ENCODE measurements around the gene TRIP13.

TRIP13 gene

DNA sequence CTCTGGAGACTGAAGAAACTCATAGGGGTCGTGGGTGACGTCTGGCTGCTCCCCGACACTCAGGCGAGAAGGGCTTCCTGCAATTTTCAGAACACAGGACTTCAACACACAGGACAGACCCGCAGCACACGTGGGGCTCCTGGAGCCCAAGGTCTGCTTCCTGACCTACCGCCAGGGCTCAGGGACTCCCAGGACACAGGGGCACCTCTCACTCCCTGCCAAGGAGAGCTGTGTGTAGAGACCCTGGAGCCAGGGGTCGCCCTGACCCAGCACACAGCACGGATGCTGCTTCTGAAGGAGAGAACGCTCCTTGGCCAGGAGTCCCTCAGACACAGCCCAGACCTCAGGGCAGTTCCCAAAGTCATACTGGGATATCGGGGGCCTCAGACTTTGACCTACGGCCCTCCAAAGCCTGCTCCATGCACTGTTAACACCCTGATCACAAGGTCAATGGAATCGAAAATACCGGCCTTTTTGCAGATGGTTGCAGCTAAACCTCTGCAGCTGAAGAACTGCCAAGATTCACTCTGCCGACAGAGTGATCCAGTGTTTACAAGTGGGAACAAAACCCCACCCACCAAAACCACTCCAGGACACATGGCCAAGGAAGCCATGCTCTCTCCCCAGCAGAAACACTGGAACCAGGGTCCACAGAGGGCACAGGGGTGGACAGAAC, 28.1 kb upstream of the TRIP13 start:
- no peaks in the 10 kb centered on the region for H3K79me2 ChIP-seq (ENCODE audit: control insufficient read depth, insufficient read depth, low read length, unreplicated experiment)
- no peaks in the 10 kb centered on the region for H3K4me1 ChIP-seq (ENCODE audit: control insufficient read depth, insufficient read depth, low read length, unreplicated experiment)
- H3K4me3 ChIP-seq (ENCODE audit: low read depth, low read length): no peak overlapping the region
- H2AFZ ChIP-seq (ENCODE audit: low read length, unreplicated experiment): no peak overlapping the region
- no peak overlapping the region for H3K27ac ChIP-seq (ENCODE audit: low read depth, low read length)
- peaks cover 19% of the 10 kb centered on the region; the same call in 1 of the 2 replicates for H3K36me3 ChIP-seq (ENCODE audit: insufficient read depth, low read length)
- no peaks in the 10 kb centered on the region for H3K27me3 ChIP-seq (ENCODE audit: insufficient read depth, low read length)

DNA sequence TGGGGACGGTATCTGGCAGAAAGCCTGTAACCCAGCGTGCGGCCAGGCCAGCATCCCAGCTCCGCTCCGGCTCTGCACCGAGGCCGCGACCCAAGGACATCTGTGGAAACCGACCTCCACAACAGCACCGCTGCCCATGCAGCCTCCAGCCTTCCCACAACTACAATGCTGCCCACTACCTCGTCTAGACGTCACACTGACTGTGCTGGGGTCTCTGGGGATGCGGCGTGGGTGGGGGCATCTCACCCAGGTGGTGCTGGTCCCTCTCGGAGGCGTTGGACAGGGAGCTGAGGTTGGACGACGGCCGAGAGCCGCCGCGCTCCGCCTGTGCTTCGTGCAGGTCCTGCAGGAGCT, 27.5 kb upstream of the TRIP13 start:
- Histone ChIP-seq H2AFZ (ENCODE audit: low read length, unreplicated experiment) (no peak overlapping the region), H3K27ac (ENCODE audit: low read depth, low read length) (no peak overlapping the region), H3K36me3 (ENCODE audit: insufficient read depth, low read length) (peaks cover 24% of the 10 kb centered on the region; the same call in 1 of the 2 replicates), H3K27me3 (ENCODE audit: insufficient read depth, low read length) (no peaks in the 10 kb centered on the region), H3K4me3 (ENCODE audit: low read depth, low read length) (no peak overlapping the region), H3K4me1 (ENCODE audit: control insufficient read depth, insufficient read depth, low read length, unreplicated experiment) (no peaks in the 10 kb centered on the region), H3K79me2 (ENCODE audit: control insufficient read depth, insufficient read depth, low read length, unreplicated experiment) (no peaks in the 10 kb centered on the region)

DNA sequence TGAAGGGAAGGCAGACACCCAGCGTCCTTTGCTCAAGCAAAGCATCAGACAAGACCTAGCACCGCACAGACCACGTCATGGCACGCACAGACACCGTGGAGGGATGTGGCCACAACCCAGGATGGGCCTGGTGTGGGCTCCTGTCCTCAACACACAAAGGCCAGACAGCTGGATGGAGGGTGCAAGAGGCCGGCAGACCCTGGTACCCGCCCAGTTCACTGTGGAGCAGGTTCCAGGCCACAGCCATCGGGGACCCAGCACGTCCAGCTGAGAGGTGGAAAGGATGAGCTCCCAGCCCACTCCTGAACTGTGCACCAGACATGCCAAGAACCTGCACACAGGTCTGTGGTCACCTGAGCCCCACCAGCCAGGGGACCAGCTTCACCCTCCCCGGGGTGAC, 26.9 kb upstream of the TRIP13 start:
- Histone ChIP-seq H3K4me3 (ENCODE audit: low read depth, low read length) (no peak overlapping the region), H3K4me1 (ENCODE audit: control insufficient read depth, insufficient read depth, low read length, unreplicated experiment) (no peaks in the 10 kb centered on the region), H3K79me2 (ENCODE audit: control insufficient read depth, insufficient read depth, low read length, unreplicated experiment) (no peaks in the 10 kb centered on the region), H2AFZ (ENCODE audit: low read length, unreplicated experiment) (no peak overlapping the region), H3K36me3 (ENCODE audit: insufficient read depth, low read length) (peaks cover 29% of the 10 kb centered on the region; the same call in 1 of the 2 replicates), H3K27ac (ENCODE audit: low read depth, low read length) (no peak overlapping the region), H3K27me3 (ENCODE audit: insufficient read depth, low read length) (no peaks in the 10 kb centered on the region)

DNA sequence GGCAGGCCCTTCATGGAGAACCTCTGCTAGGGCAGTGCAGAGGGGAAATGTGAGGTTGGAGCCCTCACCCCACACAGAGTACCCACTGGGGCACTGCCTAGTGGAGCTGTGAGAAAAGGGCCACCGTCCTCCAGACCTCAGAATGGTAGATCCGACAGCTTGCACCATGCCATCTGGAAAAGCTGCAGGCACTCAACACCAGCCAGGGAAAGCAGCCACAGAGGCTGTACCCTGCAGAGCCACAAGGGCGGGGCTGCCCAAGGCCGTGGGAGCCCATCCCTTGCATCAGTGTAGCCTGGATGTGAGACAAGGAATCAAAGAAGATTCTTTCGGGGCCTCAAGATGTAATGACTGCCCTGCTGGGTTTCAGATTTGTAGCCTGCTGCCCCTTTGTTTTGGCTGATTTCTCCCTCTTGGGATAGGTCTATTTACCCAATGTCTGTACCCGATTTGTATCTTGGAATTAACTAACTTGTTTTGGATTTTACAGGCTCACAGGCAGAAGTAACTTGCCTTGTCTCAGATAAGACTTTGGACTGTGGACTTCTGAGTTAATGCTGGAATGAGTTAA, 25.3 kb upstream of the TRIP13 start:
- Histone ChIP-seq H3K27me3 (ENCODE audit: insufficient read depth, low read length) (no peaks in the 10 kb centered on the region), H3K4me1 (ENCODE audit: control insufficient read depth, insufficient read depth, low read length, unreplicated experiment) (no peaks in the 10 kb centered on the region), H3K36me3 (ENCODE audit: insufficient read depth, low read length) (peaks cover 35% of the 10 kb centered on the region; the same call in 1 of the 2 replicates), H2AFZ (ENCODE audit: low read length, unreplicated experiment) (no peak overlapping the region), H3K4me3 (ENCODE audit: low read depth, low read length) (no peak overlapping the region), H3K27ac (ENCODE audit: low read depth, low read length) (no peak overlapping the region), H3K79me2 (ENCODE audit: control insufficient read depth, insufficient read depth, low read length, unreplicated experiment) (no peaks in the 10 kb centered on the region)

DNA sequence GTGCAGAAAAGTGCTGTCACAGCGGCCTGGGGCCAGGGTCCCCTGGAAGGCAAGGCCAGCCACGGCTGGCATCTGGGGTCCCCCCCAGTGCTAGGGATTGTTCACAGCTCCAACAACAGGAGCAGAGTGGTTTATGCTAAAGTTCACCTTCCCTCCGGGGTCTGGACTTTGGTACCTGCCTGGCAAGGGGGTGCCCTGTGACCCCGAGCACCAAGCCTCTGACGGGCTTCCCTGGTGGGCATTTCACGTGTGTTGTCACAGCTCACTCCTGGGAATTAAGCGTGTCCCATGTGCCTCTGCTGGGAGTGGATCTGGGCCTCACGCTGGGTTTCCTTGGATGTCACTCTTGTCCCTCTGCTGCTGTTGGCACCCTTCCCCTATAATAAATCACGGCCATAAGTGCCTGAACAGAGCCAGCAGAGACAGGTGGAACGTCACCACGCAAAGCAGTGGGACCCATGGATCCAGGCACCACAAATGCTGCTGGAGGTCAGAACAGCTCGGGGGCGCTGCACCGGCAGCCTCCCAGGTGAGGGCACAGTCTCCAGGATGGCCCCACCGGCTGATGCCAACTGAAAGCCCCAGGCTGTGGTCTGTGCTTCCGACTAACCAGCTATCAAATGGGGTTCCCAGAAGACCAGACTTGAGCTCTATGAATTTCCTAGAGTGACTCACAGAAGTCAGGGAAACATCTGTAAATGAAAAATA, 24.1 kb upstream of the TRIP13 start:
- Histone ChIP-seq H3K27me3 (ENCODE audit: insufficient read depth, low read length) (no peaks in the 10 kb centered on the region), H3K4me1 (ENCODE audit: control insufficient read depth, insufficient read depth, low read length, unreplicated experiment) (no peaks in the 10 kb centered on the region), H3K36me3 (ENCODE audit: insufficient read depth, low read length) (peaks cover 35% of the 10 kb centered on the region; the same call in 1 of the 2 replicates), H2AFZ (ENCODE audit: low read length, unreplicated experiment) (no peak overlapping the region), H3K27ac (ENCODE audit: low read depth, low read length) (no peak overlapping the region), H3K4me3 (ENCODE audit: low read depth, low read length) (no peak overlapping the region), H3K79me2 (ENCODE audit: control insufficient read depth, insufficient read depth, low read length, unreplicated experiment) (peaks cover 3% of the 10 kb centered on the region)

DNA sequence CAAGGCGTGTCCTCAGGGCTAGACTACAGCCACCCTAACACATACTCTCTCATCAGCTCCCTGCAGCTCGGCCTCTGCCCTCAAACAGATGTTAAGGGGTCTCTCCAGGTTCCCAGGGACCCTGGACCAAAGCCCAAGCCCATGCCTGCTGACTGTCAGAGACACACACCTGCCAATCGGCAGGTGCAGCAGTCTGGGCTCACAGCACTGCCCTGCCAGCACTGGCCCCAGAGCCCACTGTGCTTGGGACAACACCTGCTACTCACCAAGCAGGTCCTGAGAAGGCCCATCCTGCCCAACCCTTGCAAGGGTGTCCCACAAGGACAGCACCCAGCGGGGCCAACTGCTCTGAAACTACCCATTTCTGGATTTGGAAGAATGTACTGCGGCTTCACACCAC, 21.7 kb upstream of the TRIP13 start:
- H3K4me1 ChIP-seq (ENCODE audit: control insufficient read depth, insufficient read depth, low read length, unreplicated experiment): no peaks in the 10 kb centered on the region
- no peak overlapping the region for H2AFZ ChIP-seq (ENCODE audit: low read length, unreplicated experiment)
- H3K36me3 ChIP-seq (ENCODE audit: insufficient read depth, low read length): peaks cover 39% of the 10 kb centered on the region
- H3K27me3 ChIP-seq (ENCODE audit: insufficient read depth, low read length): no peaks in the 10 kb centered on the region
- no peak overlapping the region for H3K4me3 ChIP-seq (ENCODE audit: low read depth, low read length)
- peaks cover 3% of the 10 kb centered on the region for H3K79me2 ChIP-seq (ENCODE audit: control insufficient read depth, insufficient read depth, low read length, unreplicated experiment)
- H3K27ac ChIP-seq (ENCODE audit: low read depth, low read length): no peak overlapping the region

DNA sequence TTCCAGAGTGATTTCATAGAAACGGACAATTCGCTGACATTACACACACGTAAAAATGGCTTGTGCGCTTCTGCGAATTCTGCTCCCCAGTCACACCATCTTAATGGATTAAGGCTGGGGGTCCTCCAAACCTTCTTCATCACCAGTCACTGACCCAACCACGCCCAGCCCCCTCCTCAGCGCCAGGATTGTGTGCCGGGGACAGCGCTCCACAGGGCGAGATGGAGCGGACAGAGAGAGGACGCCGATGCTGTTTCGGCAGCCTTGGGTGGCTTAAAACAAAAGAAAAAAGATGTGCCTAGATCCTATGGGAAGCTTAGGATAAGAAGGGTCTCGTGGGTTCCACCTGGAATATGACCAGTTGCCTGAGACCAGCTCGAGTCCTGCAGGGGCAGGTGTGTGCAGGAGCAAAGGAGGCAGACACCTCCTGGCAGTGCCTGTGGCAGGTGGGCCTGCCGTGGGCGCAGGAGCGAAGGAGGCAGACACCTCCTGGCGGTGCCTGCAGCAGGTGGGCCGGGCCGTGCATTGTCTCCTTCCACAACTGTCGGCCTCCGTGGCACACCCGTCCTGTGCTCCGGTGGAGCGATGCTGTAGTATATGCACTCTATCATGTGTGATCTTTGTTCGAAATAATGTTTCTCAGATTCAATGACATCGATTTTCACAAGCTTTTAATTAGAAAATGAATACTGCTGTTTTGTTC, 20.9 kb upstream of the TRIP13 start:
- Histone ChIP-seq H2AFZ (ENCODE audit: low read length, unreplicated experiment) (no peak overlapping the region), H3K27me3 (ENCODE audit: insufficient read depth, low read length) (no peaks in the 10 kb centered on the region), H3K79me2 (ENCODE audit: control insufficient read depth, insufficient read depth, low read length, unreplicated experiment) (peaks cover 3% of the 10 kb centered on the region), H3K4me3 (ENCODE audit: low read depth, low read length) (no peak overlapping the region), H3K4me1 (ENCODE audit: control insufficient read depth, insufficient read depth, low read length, unreplicated experiment) (no peaks in the 10 kb centered on the region), H3K27ac (ENCODE audit: low read depth, low read length) (no peak overlapping the region), H3K36me3 (ENCODE audit: insufficient read depth, low read length) (peaks cover 39% of the 10 kb centered on the region)

DNA sequence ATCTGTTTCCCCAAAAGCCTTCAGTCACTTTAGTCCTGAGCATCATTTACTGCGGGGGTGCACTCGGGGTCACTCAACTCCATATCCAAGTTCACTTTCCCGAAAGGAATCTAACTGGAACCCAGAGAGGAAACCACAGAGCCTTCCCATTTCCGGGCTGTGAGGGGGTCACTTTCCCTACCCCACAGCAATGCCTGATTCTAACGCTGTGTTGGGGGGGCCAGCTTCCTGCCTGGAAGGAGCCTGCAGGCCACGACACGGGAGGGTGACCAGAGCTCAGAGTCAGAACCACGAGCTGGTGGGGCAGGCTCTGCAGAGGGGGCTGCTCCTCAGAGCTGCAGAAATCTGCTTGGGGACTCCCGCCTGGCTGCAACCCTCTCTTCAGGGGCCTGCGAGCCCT, 20.4 kb upstream of the TRIP13 start:
- peaks cover 3% of the 10 kb centered on the region for H3K79me2 ChIP-seq (ENCODE audit: control insufficient read depth, insufficient read depth, low read length, unreplicated experiment)
- H3K36me3 ChIP-seq (ENCODE audit: insufficient read depth, low read length): peaks cover 36% of the 10 kb centered on the region
- no peaks in the 10 kb centered on the region for H3K4me1 ChIP-seq (ENCODE audit: control insufficient read depth, insufficient read depth, low read length, unreplicated experiment)
- H2AFZ ChIP-seq (ENCODE audit: low read length, unreplicated experiment): no peak overlapping the region
- no peak overlapping the region for H3K27ac ChIP-seq (ENCODE audit: low read depth, low read length)
- no peaks in the 10 kb centered on the region for H3K27me3 ChIP-seq (ENCODE audit: insufficient read depth, low read length)
- H3K4me3 ChIP-seq (ENCODE audit: low read depth, low read length): no peak overlapping the region

DNA sequence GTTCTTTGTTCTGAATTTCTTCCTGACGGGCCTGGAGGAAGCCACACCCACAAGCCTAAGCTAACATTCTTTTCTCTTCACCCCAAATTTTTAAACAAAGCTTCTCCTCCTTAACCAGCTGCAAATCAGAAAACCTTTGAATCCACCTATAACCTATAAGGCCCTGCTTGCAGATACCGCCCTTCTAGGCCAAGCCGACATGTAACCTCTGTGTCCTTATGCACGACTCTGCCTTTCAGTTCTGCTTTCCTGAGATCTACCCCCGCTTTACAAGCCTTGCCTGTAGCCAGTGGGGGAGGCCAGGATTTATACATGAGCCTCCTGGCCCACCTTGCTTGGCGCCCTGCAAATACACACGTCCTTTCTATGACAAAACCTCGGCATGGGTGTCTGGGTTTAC, 19.4 kb upstream of the TRIP13 start:
- Histone ChIP-seq H3K4me3 (ENCODE audit: low read depth, low read length) (no peak overlapping the region), H3K79me2 (ENCODE audit: control insufficient read depth, insufficient read depth, low read length, unreplicated experiment) (peaks cover 3% of the 10 kb centered on the region), H3K36me3 (ENCODE audit: insufficient read depth, low read length) (peaks cover 36% of the 10 kb centered on the region), H3K27ac (ENCODE audit: low read depth, low read length) (no peak overlapping the region), H3K4me1 (ENCODE audit: control insufficient read depth, insufficient read depth, low read length, unreplicated experiment) (no peaks in the 10 kb centered on the region), H2AFZ (ENCODE audit: low read length, unreplicated experiment) (no peak overlapping the region), H3K27me3 (ENCODE audit: insufficient read depth, low read length) (no peaks in the 10 kb centered on the region)

DNA sequence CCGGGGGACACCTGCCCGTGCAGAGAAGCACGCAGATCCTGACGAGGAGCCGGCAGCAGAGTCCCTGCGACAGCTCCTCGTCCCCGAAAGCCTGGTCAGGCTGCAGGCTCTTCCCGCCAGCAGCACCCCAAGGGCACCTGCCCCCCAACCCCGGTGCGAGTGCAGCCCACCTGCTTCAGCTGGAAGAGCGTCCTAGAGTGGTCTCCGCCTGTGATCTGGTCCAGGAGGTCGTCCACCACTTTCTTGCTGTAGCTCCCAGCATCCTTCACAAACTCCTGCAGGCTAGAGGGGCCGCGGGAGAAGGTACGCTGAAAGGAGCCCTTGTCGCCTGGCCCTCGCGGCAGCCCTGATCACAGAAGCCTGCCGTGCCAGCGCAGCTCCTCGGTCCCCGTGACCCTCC, 16.8 kb upstream of the TRIP13 start:
- peaks cover 3% of the 10 kb centered on the region for H3K79me2 ChIP-seq (ENCODE audit: control insufficient read depth, insufficient read depth, low read length, unreplicated experiment)
- no peak overlapping the region for H3K27ac ChIP-seq (ENCODE audit: low read depth, low read length)
- no peaks in the 10 kb centered on the region for H3K27me3 ChIP-seq (ENCODE audit: insufficient read depth, low read length)
- no peak overlapping the region for H2AFZ ChIP-seq (ENCODE audit: low read length, unreplicated experiment)
- H3K4me1 ChIP-seq (ENCODE audit: control insufficient read depth, insufficient read depth, low read length, unreplicated experiment): no peaks in the 10 kb centered on the region
- H3K36me3 ChIP-seq (ENCODE audit: insufficient read depth, low read length): peaks cover 15% of the 10 kb centered on the region
- H3K4me3 ChIP-seq (ENCODE audit: low read depth, low read length): no peak overlapping the region

Data from ACC112 (cell line).